Retina (tissue), 1 donor: ENCODE measurements around the gene WDR37.

Source experiments
- DNase-seq: peaks from one replicate; pipeline ENCODE4 v3.0.0-alpha.2; 2016

WDR37 gene

DNA sequence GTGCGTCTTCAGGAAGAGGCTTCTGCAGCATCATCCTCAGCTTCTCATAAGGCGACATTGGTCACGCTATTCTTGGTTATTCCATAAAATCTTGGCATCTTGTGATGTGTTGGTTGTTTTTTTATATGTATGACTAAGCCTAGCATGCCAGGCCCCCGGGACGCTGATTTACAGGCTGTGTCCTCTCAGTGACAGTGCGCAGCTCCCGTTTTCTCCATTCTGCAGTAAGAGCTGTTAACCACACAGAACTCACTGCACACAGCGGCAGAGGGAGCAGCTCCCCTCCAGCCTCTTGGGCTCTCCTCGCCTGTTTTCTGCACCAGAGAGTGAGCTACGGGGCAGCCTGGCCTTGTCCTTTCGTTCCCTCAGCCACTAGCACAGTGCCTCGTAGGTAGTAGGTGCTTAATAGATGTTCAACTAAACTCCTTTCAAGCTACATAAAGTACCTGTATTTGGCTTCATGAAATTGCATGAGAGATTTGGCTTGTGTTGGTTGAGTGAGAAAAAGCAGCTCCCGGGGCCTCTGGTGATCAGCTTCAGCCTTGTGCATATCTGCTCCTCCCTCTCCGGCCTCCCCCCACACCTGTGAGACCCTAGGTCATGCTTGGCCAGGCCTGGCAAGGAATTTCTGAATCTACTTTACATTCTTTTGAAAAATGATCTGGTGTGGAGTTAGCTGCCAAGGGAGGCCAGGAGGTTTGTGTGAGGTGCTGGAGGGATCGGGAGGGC lies 116.2 kb downstream of the WDR37 start:
- DNase-seq, result no peak

DNA sequence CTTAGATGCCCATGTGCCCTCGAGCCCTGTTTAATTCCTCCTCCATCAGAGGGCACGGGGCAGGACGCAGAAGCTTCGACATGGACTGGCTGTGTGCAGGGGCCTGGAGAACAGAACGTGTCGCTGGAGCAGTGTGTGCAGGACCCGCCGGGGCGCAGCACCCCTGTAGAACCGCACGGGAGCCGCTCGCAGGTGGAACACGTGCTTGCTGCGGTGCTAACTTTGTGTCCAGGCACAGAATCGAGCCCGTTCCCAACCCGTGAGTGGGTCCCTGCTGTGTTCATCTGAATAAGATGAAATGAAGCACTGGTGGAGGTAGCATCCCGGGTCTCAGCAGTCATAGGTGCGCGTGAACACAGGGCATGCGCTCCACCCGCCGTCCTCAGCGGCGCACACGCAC lies 116.9 kb downstream of the WDR37 start:
- no peak for DNase-seq

DNA sequence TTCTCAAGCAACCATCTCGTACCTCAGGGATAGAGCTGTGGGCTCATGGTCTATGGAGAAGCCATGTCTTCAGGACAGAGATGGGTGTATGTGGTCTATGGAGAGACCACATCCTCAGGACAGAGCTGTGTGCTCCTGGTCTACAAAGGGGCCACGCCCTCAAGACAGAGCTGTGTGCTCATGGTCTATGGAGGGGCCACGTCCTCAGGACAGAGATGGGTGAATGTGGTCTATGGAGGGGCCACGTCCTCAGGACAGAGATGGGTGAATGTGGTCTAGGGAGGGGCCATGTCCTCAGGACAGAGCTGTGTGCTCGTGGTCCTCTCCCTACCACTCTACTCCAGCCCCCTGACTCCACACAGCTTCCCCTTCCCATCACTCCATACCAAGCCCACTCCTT lies 117.8 kb downstream of the WDR37 start:
- DNase-seq, result no peak

DNA sequence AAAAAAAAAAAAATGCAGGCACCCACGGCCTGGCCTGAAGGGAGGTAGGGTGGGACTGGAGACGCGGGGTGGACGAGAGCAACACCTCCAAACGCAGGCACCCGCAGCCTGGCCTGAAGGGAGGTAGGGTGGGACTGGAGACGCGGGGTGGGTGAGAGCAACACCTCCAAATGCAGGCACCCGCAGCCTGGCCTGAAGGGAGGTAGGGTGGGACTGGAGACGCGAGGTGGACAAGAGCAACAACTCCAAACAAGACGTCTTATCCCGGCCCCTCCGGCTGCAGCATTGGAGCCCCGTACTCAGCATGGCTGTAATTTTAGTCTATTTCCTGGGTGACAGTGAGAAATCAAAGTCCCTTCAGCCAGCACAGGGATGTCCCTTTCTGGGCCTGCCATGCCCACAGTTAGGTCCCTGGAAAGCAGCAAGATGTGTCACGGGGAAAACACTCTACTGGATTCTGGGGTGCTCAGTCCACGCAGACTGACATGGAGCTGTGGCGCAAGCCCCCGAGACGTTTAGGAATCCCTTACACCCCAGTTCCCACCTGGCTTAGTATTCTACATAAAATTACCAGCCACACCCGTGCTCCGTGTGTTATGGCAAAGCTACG lies 119.9 kb downstream of the WDR37 start:
- DNase-seq, result no peak

DNA sequence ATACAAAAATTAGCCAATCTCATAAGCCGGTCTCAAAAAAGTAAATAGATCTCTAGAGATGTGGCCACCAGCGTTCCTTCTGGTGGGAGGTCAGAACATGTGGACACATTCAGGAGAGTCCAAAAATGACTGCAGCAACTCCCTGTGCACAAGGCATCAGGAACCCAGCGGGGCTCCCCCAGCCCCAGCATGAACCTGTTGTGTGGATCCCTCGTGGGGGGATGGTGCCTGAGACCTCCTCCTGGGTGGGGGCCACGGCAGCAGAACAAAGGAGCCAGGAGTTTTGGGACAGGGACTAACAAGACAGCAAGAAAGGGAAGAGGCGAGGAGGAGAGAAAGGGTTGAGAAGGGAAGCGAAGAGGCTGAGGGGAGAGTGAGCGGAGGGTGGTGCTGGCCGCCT lies 121.8 kb downstream of the WDR37 start:
- no peak for DNase-seq

DNA sequence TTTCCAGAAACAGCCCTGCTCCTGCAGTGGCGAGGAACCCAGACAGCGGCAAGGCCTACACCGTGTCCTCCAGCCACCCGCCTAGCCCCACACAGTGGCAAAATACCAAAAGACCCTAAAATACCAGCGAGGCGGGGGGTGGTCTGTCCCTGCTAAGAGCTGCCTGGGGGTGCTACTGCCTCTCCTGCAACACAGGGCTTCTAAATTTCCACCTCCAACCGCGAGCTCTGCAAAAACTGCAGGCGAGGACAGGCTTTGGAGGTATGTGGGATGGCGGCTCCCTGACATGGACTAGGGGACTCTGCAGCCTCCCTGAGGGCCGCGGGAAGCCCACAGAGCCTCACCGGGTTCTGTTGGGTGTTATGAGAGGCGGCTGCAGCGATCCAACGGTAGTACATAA lies 122.3 kb downstream of the WDR37 start:
- DNase-seq, result no peak

DNA sequence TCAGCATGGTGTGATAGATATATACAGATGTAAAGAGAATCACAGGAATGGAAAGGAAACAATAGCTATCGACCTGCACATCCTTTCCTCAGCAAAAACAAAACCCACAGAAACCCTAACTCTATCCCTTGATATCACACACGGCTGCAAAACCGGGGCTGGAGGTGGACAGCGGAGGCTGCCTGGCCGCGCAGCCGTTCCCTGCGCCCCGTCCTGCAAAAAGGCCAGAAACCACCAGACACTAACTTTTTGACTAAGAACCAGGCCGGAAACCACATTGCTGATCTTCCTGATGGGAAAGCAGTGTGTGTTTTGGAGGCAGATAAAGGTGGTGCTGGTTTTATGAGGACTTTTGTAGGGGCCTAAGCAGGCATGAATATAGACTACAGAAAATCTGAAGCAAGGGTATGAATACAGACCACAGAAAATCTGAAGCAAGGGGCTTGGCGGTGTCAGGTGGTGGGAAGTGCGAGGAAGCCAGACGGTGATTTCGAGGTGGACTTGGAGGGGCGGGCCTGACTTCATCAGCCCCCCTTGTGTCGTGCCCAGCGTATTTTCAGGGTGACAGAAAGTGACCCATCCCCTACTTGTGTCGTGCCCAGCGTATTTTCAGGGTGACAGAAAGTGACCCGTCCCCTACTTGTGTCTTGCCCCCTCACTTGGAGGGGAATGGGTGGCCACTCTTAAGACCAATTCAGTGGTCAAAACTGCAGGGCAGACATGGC lies 123.3 kb downstream of the WDR37 start:
- DNase-seq, result no peak

DNA sequence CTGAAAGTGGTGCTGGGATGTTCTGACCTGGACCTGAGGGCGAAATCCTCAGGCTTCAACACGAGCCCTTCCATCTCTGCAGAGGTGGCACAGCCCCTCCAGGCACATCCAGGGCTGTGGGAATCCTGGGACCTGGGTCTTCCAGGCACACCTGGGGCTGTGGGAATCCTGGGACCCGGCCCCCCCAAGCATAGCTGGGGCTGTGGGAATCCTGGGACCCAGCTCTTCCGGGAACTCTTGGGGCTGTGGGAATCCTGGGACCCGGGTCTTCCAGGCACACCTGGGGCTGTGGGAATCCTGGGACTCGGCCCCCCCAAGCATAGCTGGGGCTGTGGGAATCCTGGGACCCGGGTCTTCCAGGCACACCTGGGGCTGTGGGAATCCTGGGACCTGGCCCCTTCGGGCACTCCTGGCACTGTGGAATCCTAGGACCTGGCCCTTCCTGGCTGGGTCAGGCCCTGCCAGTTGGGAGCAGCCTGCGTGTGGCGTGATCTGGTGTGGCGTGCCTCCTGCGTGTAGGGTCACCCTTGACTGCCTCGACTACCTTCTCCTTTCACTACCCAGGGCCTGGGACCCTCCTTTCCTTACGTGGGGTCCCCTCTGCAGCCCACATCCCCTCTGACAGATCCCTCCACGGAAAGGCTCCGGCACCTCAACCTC lies 124.0 kb downstream of the WDR37 start:
- DNase-seq, result no peak

DNA sequence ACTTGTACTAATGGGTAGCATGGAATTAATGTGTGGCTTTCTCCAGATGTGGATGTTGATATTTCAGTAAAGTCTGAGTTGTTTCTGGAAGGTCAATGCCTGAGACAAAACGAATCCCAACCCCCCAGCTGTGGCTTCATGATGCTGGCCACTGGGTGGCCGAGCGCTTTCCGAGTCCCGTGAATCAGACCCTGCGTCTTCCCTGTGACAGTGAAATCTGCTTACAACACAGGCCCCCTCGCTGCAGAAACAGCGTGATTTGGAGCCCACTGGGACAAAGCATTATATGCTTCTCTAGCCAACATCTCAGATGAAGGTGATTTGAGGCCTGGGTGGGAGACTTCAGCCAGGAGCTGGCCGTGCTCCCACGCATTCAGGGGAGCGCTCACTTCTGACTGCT lies 124.7 kb downstream of the WDR37 start:
- no peak for DNase-seq
